ENCODE measurements around the gene HOXA10. TPM values are rescaled to one million over a fixed set of nuclear protein-coding genes. Genes with fewer than 3 reads are reported as not detected.

The HOXA10 gene
- total and polyA plus RNA-seq, 11 donors: 0.06 to 0.36 (median 0.18) TPM; not detected in 8

DNA sequence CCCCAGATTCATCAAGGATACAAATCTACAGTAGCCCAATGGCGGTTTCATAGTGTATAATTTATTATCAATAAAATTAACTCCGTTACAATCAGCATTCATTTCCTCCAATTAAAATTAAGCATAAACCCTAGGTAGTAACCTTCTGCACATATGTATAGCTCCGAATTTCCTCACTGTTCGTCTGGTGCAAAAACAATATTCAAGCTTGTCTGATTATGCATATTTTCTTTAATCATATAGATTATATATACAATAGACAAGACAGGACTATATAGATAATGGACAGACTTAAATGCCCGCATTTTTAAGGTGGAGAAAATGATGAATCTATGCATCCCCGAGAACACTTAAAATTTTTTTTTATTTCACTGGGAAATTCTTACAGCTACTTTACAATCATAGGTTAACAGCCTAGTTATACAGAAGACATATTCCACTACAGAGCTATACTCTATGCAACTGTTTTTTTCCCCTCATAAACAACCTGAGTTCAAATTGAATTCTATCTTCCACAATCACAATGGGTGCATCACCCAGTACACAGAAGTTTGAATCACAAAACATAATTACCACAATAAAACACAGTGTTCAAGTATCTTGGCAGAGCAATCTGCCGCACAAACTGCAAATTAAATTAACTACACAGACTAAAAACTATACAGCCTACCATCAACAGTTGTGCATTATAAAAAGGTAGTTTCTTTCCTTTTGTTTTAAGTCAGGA is 11.4 kb downstream of the HOXA10 start:
- TF ChIP-seq CTCF (IDR thresholded peaks at IDR 0.05): no peak
- TF ChIP-seq POLR2A (IDR thresholded peaks at IDR 0.05): no peak
- Histone ChIP-seq H3K4me3 (no peak overlapping the region), H3K36me3 (no peaks in the 10 kb centered on the region), H3K9me3 (no peaks in the 10 kb centered on the region), H3K4me1 (peaks cover 0 to 67% (median 16%) of the 10 kb centered on the region in 12 donors), H3K27ac (no peak overlapping the region), H3K27me3 (peaks cover 82 to 100% (median 98%) of the 10 kb centered on the region in 9 donors)
- no peak for DNase-seq
- intact Hi-C loops (cut with DNase I): loop anchor here in 9 of 10 donors (2.0 to 10.0 kb wide), 11 partner anchors 310 to 1308 kb away; no protein-coding TSS in a partner anchor
- ATAC-seq: no peak
- 51 to 69% (median 59%) methylated on average over 7 of the region's 7 CpGs for WGBS, 4 donors

GRCh38 chr7:27161721-27162560 is 12.2 kb downstream of the HOXA10 start:
- DNase-seq (peak in 2 of 5 donors; percentile 10 to 49), ATAC-seq (no peak)
- Histone ChIP-seq H3K4me3 (peak overlapping the region in 2 of 12 donors; percentile 51 to 67), H3K9me3 (no peaks in the 10 kb centered on the region), H3K36me3 (no peaks in the 10 kb centered on the region), H3K4me1 (peaks cover 0 to 64% (median 16%) of the 10 kb centered on the region in 12 donors), H3K27ac (peak overlapping the region in 1 of 12 donors; percentile 71), H3K27me3 (peaks cover 79 to 100% (median 98%) of the 10 kb centered on the region in 9 donors)
- TF ChIP-seq CTCF (IDR thresholded peaks at IDR 0.05) (no peak), POLR2A (IDR thresholded peaks at IDR 0.05) (no peak)
- WGBS, 4 donors: 20 to 32% (median 23%) methylated on average over 27 to 30 of the region's 30 CpGs
- intact Hi-C loops (cut with DNase I): loop anchor here (1.0 to 10.0 kb wide), 14 partner anchors 310 to 1307 kb away; no protein-coding TSS in a partner anchor

- Histone ChIP-seq H3K9me3 (no peaks in the 10 kb centered on the region), H3K4me1 (peaks cover 0 to 61% (median 16%) of the 10 kb centered on the region in 12 donors), H3K27ac (peak overlapping the region in 1 of 12 donors; percentile 71), H3K4me3 (peak overlapping the region; percentile 40 to 67 (median 56)), H3K36me3 (no peaks in the 10 kb centered on the region), H3K27me3 (peaks cover 79 to 100% (median 98%) of the 10 kb centered on the region in 9 donors)
- ATAC-seq (peak in 3 of 4 donors; percentile 38 to 48 (median 44)), DNase-seq (peak in 3 of 5 donors; percentile 37 to 63 (median 43))
- intact Hi-C loops (cut with DNase I): loop anchor here (1.0 to 10.0 kb wide), 14 partner anchors 309 to 1306 kb away; no protein-coding TSS in a partner anchor
- TF ChIP-seq POLR2A (IDR thresholded peaks at IDR 0.05) (no peak), CTCF (IDR thresholded peaks at IDR 0.05) (peak in 4 of 12 donors; percentile 4 to 29 (median 14))
- 3 to 6% (median 6%) methylated on average over 23 to 27 of the region's 27 CpGs for WGBS, 4 donors
Observed at GRCh38 chr7:27161214-27161720, 12.9 kb downstream of the HOXA10 start.

All from heart left ventricle (tissue), 16 donors.